GM12878 (cell line): ENCODE results near the gene TEX2. TPM values are rescaled to one million over a fixed set of nuclear protein-coding genes. Genes with fewer than 3 reads are reported as not detected.

ENCODE experiments used
- ATAC-seq: fragments of 200-7000 bp; cut with Tn5 transposase; 3 replicates; pipeline ENCODE4 v1.9.1; 2020; ENCODE audit warnings: mild to moderate bottlenecking, moderate library complexity
- BruUV-seq: library from RNA; stranded (reverse); fragments of 400-500 nt; replicated peaks from 2 replicates; lab custom pipeline; 2021; lab: Mats Ljungman, UMichigan
- CTCF ChIA-PET: fragments of 300-600 bp; sonication (Branson Sonifier 250); formaldehyde crosslinking; extraction: SDS; loops from one replicate; lab custom pipeline; 2021; ENCODE audit warnings: inconsistent platforms; lab: Yijun Ruan, JAX
- POLR2A ChIA-PET: fragments of 350-600 bp; formaldehyde crosslinking; extraction: SDS; loops from one replicate; lab custom pipeline; 2021; ENCODE audit warnings: inconsistent platforms; lab: Charles Lee
- RAD21 ChIA-PET: fragments of 300-600 bp; sonication (Branson Sonifier 250); formaldehyde crosslinking; loops from one replicate; lab custom pipeline; 2023; ENCODE audit warnings: antibody characterized with exemption; ENCODE audit not compliant: unreplicated experiment; lab: Charles Lee
- SMC1A ChIA-PET: fragments of 300-600 bp; sonication (Branson Sonifier 250); formaldehyde crosslinking; loops from one replicate; lab custom pipeline; 2023; ENCODE audit not compliant: unreplicated experiment, uncharacterized antibody; lab: Charles Lee
- DNase-seq: peaks from one replicate; pipeline ENCODE4 v3.0.0-alpha.2; 2011; ENCODE audit warnings: low read depth, low spot score
- FAIRE-seq: peaks from 3 replicates; lab custom pipeline; 2011; peaks lifted over from hg19 to GRCh38; lab: Jason Lieb, UNC
- H2AFZ ChIP-seq: 2 replicates; pipeline ENCODE4 v1.6.0; 2011; ENCODE audit warnings: low read depth, low read length, control low read depth; ENCODE audit not compliant: control insufficient read depth
- H3K27ac ChIP-seq: 2 replicates; pipeline ENCODE4 v1.5.1; 2011; ENCODE audit warnings: control low read depth; ENCODE audit not compliant: control insufficient read depth, insufficient read depth
- H3K27me3 ChIP-seq, 2 experiments: replicated peaks in 1 of 2; 2 replicates each; pipeline versions ENCODE4 v1.6.0 to v1.6.1; 2011; ENCODE audit warnings: low read length in 1 of 2; ENCODE audit not compliant: control insufficient read depth in 2 of 2, insufficient read depth in 2 of 2
- H3K36me3 ChIP-seq, 2 experiments: 2 replicates each; pipeline ENCODE4 v1.5.1; 2011; ENCODE audit warnings: low read length in 1 of 2; ENCODE audit not compliant: control insufficient read depth in 2 of 2, insufficient read depth in 2 of 2
- H3K4me1 ChIP-seq: 2 replicates; pipeline ENCODE4 v1.6.1; 2011; ENCODE audit warnings: mild to moderate bottlenecking, low read length, moderate library complexity, mixed read lengths; ENCODE audit not compliant: control insufficient read depth, insufficient read depth
- H3K4me2 ChIP-seq: 2 replicates; pipeline ENCODE4 v1.6.0; 2011; ENCODE audit warnings: control low read depth; ENCODE audit not compliant: control insufficient read depth, insufficient read depth
- H3K4me3 ChIP-seq: fragments of 200-600 bp; sonication (generic); 2 replicates; pipeline ENCODE4 v1.5.1; 2016
- H3K79me2 ChIP-seq: 2 replicates; pipeline ENCODE4 v1.6.0; 2011; ENCODE audit warnings: low read length; ENCODE audit not compliant: control insufficient read depth, insufficient read depth
- H3K9ac ChIP-seq: 2 replicates; pipeline ENCODE4 v1.8.0; 2011; ENCODE audit warnings: low read length, control low read depth, mixed read lengths; ENCODE audit not compliant: control insufficient read depth, insufficient read depth
- H3K9me3 ChIP-seq: replicated peaks from 3 replicates; pipeline ENCODE4 v1.5.1; 2011; ENCODE audit warnings: mild to moderate bottlenecking, low read length; ENCODE audit not compliant: control insufficient read depth, insufficient read depth
- H4K20me1 ChIP-seq: 2 replicates; pipeline ENCODE4 v1.6.0; 2011; ENCODE audit not compliant: control insufficient read depth, insufficient read depth
- BHLHE40 ChIP-seq, 2 experiments: fragments of 450-650 bp in 1 of 2; IDR thresholded peaks; 2 replicates each; pipeline ENCODE4 v1.6.1; 2011 to 2017; ENCODE audit warnings: low read depth in 2 of 2, borderline replicate concordance in 1 of 2, improper control_type of control experiment in 1 of 2, low read length in 1 of 2, mild to moderate bottlenecking in 1 of 2
- CREB1 ChIP-seq: IDR thresholded peaks from 2 replicates; pipeline ENCODE4 v1.6.1; 2012; ENCODE audit warnings: low read depth, mild to moderate bottlenecking, inconsistent platforms
- ETV6 ChIP-seq, 2 experiments: fragments of 450-650 bp in 1 of 2; IDR thresholded peaks in 1 of 2; conservative IDR thresholded peaks in 1 of 2; 2 replicates each; pipeline ENCODE4 v1.6.1; 2014; ENCODE audit warnings: antibody characterized with exemption in 1 of 2, borderline replicate concordance in 1 of 2, low read depth in 1 of 2, mild to moderate bottlenecking in 1 of 2, moderate library complexity in 1 of 2
- FOS ChIP-seq: IDR thresholded peaks from 3 replicates; pipeline ENCODE4 v1.6.1; 2011; ENCODE audit warnings: borderline replicate concordance; ENCODE audit not compliant: insufficient read length; ENCODE audit errors: extremely low read depth
- MXI1 ChIP-seq: fragments of 150-350 bp; IDR thresholded peaks from 2 replicates; pipeline ENCODE4 v1.6.1; 2011; ENCODE audit warnings: low read depth, mild to moderate bottlenecking, inconsistent platforms, low read length, improper control_type of control experiment
- NR2C2 ChIP-seq: IDR thresholded peaks from 2 replicates; pipeline ENCODE4 v1.6.1; 2011; ENCODE audit warnings: borderline replicate concordance, low read depth; ENCODE audit not compliant: control insufficient read depth, insufficient read length
- POU2F2 ChIP-seq: IDR thresholded peaks from 3 replicates; pipeline ENCODE4 v1.6.1; 2011; ENCODE audit warnings: low read depth, mild to moderate bottlenecking, low read length, borderline replicate concordance
- RB1 ChIP-seq: fragments of 450-650 bp; formaldehyde crosslinking; IDR thresholded peaks from 2 replicates; pipeline ENCODE4 v1.6.1; 2017; ENCODE audit warnings: mild to moderate bottlenecking, borderline replicate concordance
- SREBF2 ChIP-seq: IDR thresholded peaks from 2 replicates; pipeline ENCODE4 v1.6.1; 2012; ENCODE audit warnings: mild to moderate bottlenecking, low read length
- WGBS: methylation state at CpG from one replicate; pipeline ENCODE4 v1.1.6; 2016; ENCODE audit warnings: low lambda C conversion rate; ENCODE audit not compliant: insufficient replicate concordance, insufficient coverage; ENCODE audit errors: missing lambda C conversion rate; 5-methylcytosine and 5-hydroxymethylcytosine counted together
- in situ Hi-C: fragments of 300-500 bp; cut with MboI; formaldehyde crosslinking; loops from 9 replicates; pipeline ENCODE4 v1.14.3; 2018; ENCODE audit warnings: mixed read lengths
- intact Hi-C: fragments of 100-400 bp; cut with micrococcal nuclease; formaldehyde crosslinking; loops from one replicate; pipeline ENCODE4 v1.14.2; 2022; ENCODE audit not compliant: unreplicated experiment
- polyA plus RNA-seq, 11 experiments: library from polyadenylated mRNA; depleted of rRNA in 4 of 11; unstranded in 6 of 11; stranded (reverse) in 5 of 11; fragments of >200 nt; fragmentation: Nextera tagmentation in 4 of 11; fragmentation: Illumina TruSeq in 1 of 11; extraction: Ambion mirVana in 4 of 11; extraction: Trizol in 1 of 11; gene quantifications; 1 replicate in 1 of 11; 2 replicates in 10 of 11; pipeline versions ENCODE4 v1.2.1 to v1.2.3, GENCODE V29; 2011 to 2016; ENCODE audit warnings: inconsistent platforms in 2 of 11, missing spikeins in 2 of 11, low read depth in 1 of 11
- total RNA-seq, 4 experiments: library from RNA; depleted of rRNA in 3 of 4; stranded (reverse); fragments of >200 nt in 3 of 4; fragmentation: Illumina TruSeq in 1 of 4; extraction: Trizol in 1 of 4; gene quantifications; 2 replicates each; pipeline versions ENCODE4 v1.2.1 to v1.2.3, GENCODE V29; 2013 to 2021
- TF ChIP-seq, protein P1 (sequence below): fragments of 450-650 bp; IDR thresholded peaks from 2 replicates; pipeline ENCODE4 v1.6.1; 2017; ENCODE audit warnings: mild to moderate bottlenecking, moderate library complexity
- TF ChIP-seq, protein P2 (sequence below), 3 experiments: IDR thresholded peaks in 2 of 3; conservative IDR thresholded peaks in 1 of 3; 2 replicates each; pipeline ENCODE4 v1.5.1; 2011; ENCODE audit warnings: low read depth in 3 of 3, low read length in 3 of 3, mild to moderate bottlenecking in 3 of 3, control low read depth in 2 of 3, moderate library complexity in 2 of 3, inconsistent platforms in 1 of 3, mixed read lengths in 1 of 3; ENCODE audit not compliant: control insufficient read depth in 2 of 3, insufficient read depth in 1 of 3; ENCODE audit errors: extremely low read depth in 1 of 3
- TF ChIP-seq, protein P3 (sequence below): fragments of 450-650 bp; IDR thresholded peaks from 2 replicates; pipeline ENCODE4 v1.6.1; 2018; ENCODE audit warnings: mild to moderate bottlenecking, low read depth, moderate library complexity; ENCODE audit not compliant: partially characterized antibody

Gene TEX2
- total and polyA plus RNA-seq, 10 of the 15 experiments (the other 5 are each of a cell fraction or from before 2014, with no cell fraction given), result 3.8 to 19.9 (median 15.8) TPM

DNA sequence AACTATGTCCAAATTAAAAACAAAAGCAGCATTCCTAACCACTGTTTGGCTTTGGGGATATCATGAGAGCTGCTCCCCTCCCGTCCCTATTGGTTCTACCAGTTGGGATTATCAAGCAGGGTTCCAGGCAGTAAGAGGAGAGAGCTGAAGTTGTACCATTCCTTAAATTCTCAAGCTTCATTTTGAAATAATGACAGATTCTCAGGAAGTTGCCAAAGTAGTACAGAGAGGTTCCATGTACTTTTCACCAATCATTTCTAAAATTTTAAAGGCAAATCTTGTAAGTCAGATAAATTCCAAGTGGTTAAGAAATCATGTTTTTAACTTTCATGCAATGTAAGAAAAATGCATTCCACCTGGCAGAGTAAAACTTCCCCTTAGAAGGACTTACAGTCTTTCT, 36.9 kb downstream of the TEX2 start:
- intact Hi-C loops, result no loop called here
- TF ChIP-seq ETV6 (conservative IDR thresholded peaks at IDR 0.05 in 1 of 2, IDR thresholded peaks at IDR 0.05 in 1 of 2; ENCODE audit: borderline replicate concordance in 1 of 2, low read depth in 1 of 2), result no peak
- no peak for TF ChIP-seq SREBF2
- TF ChIP-seq CREB1, result no peak
- TF ChIP-seq, protein P1, sequence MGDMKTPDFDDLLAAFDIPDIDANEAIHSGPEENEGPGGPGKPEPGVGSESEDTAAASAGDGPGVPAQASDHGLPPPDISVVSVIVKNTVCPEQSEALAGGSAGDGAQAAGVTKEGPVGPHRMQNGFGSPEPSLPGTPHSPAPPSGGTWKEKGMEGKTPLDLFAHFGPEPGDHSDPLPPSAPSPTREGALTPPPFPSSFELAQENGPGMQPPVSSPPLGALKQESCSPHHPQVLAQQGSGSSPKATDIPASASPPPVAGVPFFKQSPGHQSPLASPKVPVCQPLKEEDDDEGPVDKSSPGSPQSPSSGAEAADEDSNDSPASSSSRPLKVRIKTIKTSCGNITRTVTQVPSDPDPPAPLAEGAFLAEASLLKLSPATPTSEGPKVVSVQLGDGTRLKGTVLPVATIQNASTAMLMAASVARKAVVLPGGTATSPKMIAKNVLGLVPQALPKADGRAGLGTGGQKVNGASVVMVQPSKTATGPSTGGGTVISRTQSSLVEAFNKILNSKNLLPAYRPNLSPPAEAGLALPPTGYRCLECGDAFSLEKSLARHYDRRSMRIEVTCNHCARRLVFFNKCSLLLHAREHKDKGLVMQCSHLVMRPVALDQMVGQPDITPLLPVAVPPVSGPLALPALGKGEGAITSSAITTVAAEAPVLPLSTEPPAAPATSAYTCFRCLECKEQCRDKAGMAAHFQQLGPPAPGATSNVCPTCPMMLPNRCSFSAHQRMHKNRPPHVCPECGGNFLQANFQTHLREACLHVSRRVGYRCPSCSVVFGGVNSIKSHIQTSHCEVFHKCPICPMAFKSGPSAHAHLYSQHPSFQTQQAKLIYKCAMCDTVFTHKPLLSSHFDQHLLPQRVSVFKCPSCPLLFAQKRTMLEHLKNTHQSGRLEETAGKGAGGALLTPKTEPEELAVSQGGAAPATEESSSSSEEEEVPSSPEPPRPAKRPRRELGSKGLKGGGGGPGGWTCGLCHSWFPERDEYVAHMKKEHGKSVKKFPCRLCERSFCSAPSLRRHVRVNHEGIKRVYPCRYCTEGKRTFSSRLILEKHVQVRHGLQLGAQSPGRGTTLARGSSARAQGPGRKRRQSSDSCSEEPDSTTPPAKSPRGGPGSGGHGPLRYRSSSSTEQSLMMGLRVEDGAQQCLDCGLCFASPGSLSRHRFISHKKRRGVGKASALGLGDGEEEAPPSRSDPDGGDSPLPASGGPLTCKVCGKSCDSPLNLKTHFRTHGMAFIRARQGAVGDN, result no peak
- TF ChIP-seq RB1, result no peak
- TF ChIP-seq POU2F2, result no peak
- TF ChIP-seq NR2C2, result no peak
- TF ChIP-seq, protein P2, sequence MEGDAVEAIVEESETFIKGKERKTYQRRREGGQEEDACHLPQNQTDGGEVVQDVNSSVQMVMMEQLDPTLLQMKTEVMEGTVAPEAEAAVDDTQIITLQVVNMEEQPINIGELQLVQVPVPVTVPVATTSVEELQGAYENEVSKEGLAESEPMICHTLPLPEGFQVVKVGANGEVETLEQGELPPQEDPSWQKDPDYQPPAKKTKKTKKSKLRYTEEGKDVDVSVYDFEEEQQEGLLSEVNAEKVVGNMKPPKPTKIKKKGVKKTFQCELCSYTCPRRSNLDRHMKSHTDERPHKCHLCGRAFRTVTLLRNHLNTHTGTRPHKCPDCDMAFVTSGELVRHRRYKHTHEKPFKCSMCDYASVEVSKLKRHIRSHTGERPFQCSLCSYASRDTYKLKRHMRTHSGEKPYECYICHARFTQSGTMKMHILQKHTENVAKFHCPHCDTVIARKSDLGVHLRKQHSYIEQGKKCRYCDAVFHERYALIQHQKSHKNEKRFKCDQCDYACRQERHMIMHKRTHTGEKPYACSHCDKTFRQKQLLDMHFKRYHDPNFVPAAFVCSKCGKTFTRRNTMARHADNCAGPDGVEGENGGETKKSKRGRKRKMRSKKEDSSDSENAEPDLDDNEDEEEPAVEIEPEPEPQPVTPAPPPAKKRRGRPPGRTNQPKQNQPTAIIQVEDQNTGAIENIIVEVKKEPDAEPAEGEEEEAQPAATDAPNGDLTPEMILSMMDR (IDR thresholded peaks at IDR 0.05 in 2 of 3, conservative IDR thresholded peaks at IDR 0.05 in 1 of 3; ENCODE audit: control insufficient read depth in 2 of 3, extremely low read depth in 1 of 3, insufficient read depth in 1 of 3, low read depth in 3 of 3, low read length in 3 of 3), result no peak
- TF ChIP-seq, protein P3, sequence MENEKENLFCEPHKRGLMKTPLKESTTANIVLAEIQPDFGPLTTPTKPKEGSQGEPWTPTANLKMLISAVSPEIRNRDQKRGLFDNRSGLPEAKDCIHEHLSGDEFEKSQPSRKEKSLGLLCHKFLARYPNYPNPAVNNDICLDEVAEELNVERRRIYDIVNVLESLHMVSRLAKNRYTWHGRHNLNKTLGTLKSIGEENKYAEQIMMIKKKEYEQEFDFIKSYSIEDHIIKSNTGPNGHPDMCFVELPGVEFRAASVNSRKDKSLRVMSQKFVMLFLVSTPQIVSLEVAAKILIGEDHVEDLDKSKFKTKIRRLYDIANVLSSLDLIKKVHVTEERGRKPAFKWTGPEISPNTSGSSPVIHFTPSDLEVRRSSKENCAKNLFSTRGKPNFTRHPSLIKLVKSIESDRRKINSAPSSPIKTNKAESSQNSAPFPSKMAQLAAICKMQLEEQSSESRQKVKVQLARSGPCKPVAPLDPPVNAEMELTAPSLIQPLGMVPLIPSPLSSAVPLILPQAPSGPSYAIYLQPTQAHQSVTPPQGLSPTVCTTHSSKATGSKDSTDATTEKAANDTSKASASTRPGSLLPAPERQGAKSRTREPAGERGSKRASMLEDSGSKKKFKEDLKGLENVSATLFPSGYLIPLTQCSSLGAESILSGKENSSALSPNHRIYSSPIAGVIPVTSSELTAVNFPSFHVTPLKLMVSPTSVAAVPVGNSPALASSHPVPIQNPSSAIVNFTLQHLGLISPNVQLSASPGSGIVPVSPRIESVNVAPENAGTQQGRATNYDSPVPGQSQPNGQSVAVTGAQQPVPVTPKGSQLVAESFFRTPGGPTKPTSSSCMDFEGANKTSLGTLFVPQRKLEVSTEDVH, result no peak
- no peak for TF ChIP-seq FOS
- TF ChIP-seq MXI1, result no peak
- no peak for TF ChIP-seq BHLHE40 (IDR thresholded peaks at IDR 0.05; ENCODE audit: borderline replicate concordance in 1 of 2, low read depth in 2 of 2, low read length in 1 of 2)

More for the DNA sequence above, 36.9 kb downstream of the TEX2 start:
- Histone ChIP-seq H3K9me3 (no peaks in the 10 kb centered on the region), H4K20me1 (no peaks in the 10 kb centered on the region), H3K36me3 (no peaks in the 10 kb centered on the region), H3K4me1 (no peaks in the 10 kb centered on the region), H3K4me3 (no peak overlapping the region), H3K9ac (no peak overlapping the region), H3K79me2 (no peaks in the 10 kb centered on the region), H3K27me3 (no peaks in the 10 kb centered on the region), H3K4me2 (no peak overlapping the region), H2AFZ (no peak overlapping the region), H3K27ac (no peak overlapping the region)
- POLR2A ChIA-PET, result no interaction called here
- RAD21 ChIA-PET, result no interaction called here
- SMC1A ChIA-PET, result no interaction called here
- ATAC-seq (no peak), FAIRE-seq (no peak), DNase-seq (no peak)
- BruUV-seq, result no TSS peak
- in situ Hi-C loops, result no loop called here
- CTCF ChIA-PET, result interaction anchor here (0.6 to 1.4 kb wide), 3 partner anchors 10 to 195 kb away, joined by 3 to 4 read pairs (median 4); no protein-coding TSS in a partner anchor
- WGBS, result 86% methylated on average over 1 of the region's 1 CpG
